Osteocyte (in vitro differentiated cells): ENCODE data around the gene EIPR1. TPM values are rescaled to one million over a fixed set of nuclear protein-coding genes. Genes with fewer than 3 reads are reported as not detected.

Experiments
- DNase-seq: peaks from one replicate; pipeline ENCODE4 v3.0.0; 2021; ENCODE audit warnings: mixed read lengths; ENCODE audit not compliant: unreplicated experiment; ENCODE audit errors: extremely low spot score
- H3K27ac Mint-ChIP-seq: one replicate; pipeline ENCODE4 v1.8.0; 2021; ENCODE audit warnings: mild to moderate bottlenecking, mixed read lengths; ENCODE audit not compliant: unreplicated experiment
- H3K27me3 Mint-ChIP-seq: one replicate; pipeline ENCODE4 v1.8.0; 2021; ENCODE audit warnings: mixed read lengths; ENCODE audit not compliant: unreplicated experiment
- H3K36me3 Mint-ChIP-seq: one replicate; pipeline ENCODE4 v1.8.0; 2021; ENCODE audit warnings: mixed read lengths; ENCODE audit not compliant: unreplicated experiment
- H3K4me1 Mint-ChIP-seq: one replicate; pipeline ENCODE4 v1.8.0; 2021; ENCODE audit warnings: mixed read lengths; ENCODE audit not compliant: unreplicated experiment
- H3K4me3 Mint-ChIP-seq: one replicate; pipeline ENCODE4 v1.8.0; 2021; ENCODE audit warnings: mild to moderate bottlenecking, moderate library complexity, mixed read lengths; ENCODE audit not compliant: unreplicated experiment
- H3K9me3 Mint-ChIP-seq: one replicate; pipeline ENCODE4 v1.8.0; 2021; ENCODE audit warnings: mixed read lengths; ENCODE audit not compliant: unreplicated experiment
- CTCF ChIP-seq: fragments of 200-600 bp; sonication (generic); IDR thresholded peaks from 2 replicates; pipeline ENCODE4 v1.5.0; 2021; ENCODE audit warnings: antibody characterized with exemption, mild to moderate bottlenecking, moderate library complexity
- total RNA-seq: library from RNA; stranded (reverse); gene quantifications from 2 replicates; pipeline ENCODE4 v1.2.1, GENCODE V29; 2021

EIPR1 gene
- total RNA-seq, 1 donor from 2014 or later, result 19.9 TPM

GRCh38 chr2:3168230-3168891 lies 209.3 kb downstream of the EIPR1 start:
- H3K27me3 Mint-ChIP-seq, result no peaks in the 10 kb centered on the region
- peak overlapping the region; percentile 72 for H3K27ac Mint-ChIP-seq
- no peak for TF ChIP-seq CTCF
- DNase-seq, result no peak
- H3K4me1 Mint-ChIP-seq, result peaks cover 24% of the 10 kb centered on the region
- H3K4me3 Mint-ChIP-seq, result no peak overlapping the region
- H3K36me3 Mint-ChIP-seq, result peaks cover 12% of the 10 kb centered on the region
- peaks cover 17% of the 10 kb centered on the region for H3K9me3 Mint-ChIP-seq

- peaks cover 20% of the 10 kb centered on the region for H3K9me3 Mint-ChIP-seq
- no peak overlapping the region for H3K27ac Mint-ChIP-seq
Observed at GRCh38 chr2:3163401-3163800, 214.2 kb downstream of the EIPR1 start.

GRCh38 chr2:3162442-3163077 lies 215.1 kb downstream of the EIPR1 start:
- no peak overlapping the region for H3K27ac Mint-ChIP-seq
- H3K4me3 Mint-ChIP-seq, result no peak overlapping the region
- H3K9me3 Mint-ChIP-seq, result peaks cover 20% of the 10 kb centered on the region
- H3K4me1 Mint-ChIP-seq, result peaks cover 5% of the 10 kb centered on the region
- H3K27me3 Mint-ChIP-seq, result no peaks in the 10 kb centered on the region
- no peak for TF ChIP-seq CTCF
- peaks cover 18% of the 10 kb centered on the region for H3K36me3 Mint-ChIP-seq
- no peak for DNase-seq

More at GRCh38 chr2:3163401-3163800, 214.2 kb downstream of the EIPR1 start:
- Mint-ChIP-seq H3K4me1 (peaks cover 13% of the 10 kb centered on the region), H3K36me3 (peaks cover 18% of the 10 kb centered on the region), H3K4me3 (no peak overlapping the region), H3K27me3 (no peaks in the 10 kb centered on the region)
- TF ChIP-seq CTCF, result no peak
- no peak for DNase-seq

GRCh38 chr2:3160751-3161330 lies 216.8 kb downstream of the EIPR1 start:
- Mint-ChIP-seq H3K27me3 (no peaks in the 10 kb centered on the region), H3K4me3 (no peak overlapping the region), H3K9me3 (peaks cover 20% of the 10 kb centered on the region), H3K27ac (no peak overlapping the region), H3K4me1 (no peaks in the 10 kb centered on the region), H3K36me3 (peaks cover 18% of the 10 kb centered on the region)
- no peak for TF ChIP-seq CTCF
- no peak for DNase-seq
